ENCODE data around the gene RERE.

- TF ChIP-seq, protein P1, sequence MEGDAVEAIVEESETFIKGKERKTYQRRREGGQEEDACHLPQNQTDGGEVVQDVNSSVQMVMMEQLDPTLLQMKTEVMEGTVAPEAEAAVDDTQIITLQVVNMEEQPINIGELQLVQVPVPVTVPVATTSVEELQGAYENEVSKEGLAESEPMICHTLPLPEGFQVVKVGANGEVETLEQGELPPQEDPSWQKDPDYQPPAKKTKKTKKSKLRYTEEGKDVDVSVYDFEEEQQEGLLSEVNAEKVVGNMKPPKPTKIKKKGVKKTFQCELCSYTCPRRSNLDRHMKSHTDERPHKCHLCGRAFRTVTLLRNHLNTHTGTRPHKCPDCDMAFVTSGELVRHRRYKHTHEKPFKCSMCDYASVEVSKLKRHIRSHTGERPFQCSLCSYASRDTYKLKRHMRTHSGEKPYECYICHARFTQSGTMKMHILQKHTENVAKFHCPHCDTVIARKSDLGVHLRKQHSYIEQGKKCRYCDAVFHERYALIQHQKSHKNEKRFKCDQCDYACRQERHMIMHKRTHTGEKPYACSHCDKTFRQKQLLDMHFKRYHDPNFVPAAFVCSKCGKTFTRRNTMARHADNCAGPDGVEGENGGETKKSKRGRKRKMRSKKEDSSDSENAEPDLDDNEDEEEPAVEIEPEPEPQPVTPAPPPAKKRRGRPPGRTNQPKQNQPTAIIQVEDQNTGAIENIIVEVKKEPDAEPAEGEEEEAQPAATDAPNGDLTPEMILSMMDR (IDR thresholded peaks at IDR 0.05) = no peak
- no peak for TF ChIP-seq POLR2AphosphoS5 (IDR thresholded peaks at IDR 0.05; ENCODE audit: insufficient read depth in 1 of 2, low read depth in 1 of 2)
- TF ChIP-seq POLR2A (IDR thresholded peaks at IDR 0.05) = no peak
Observed at GRCh38 chr1:8348047-8348776, 469.2 kb downstream of the RERE start.
